Measurements from ENCODE around the gene MITD1. TPM values are rescaled to one million over a fixed set of nuclear protein-coding genes. Genes with fewer than 3 reads are reported as not detected.

Gene MITD1
- total RNA-seq, 1 experiment from 2014 or later = 19.6 TPM

- BruUV-seq (replicated peaks) = no TSS peak
- Histone ChIP-seq H3K79me2 (ENCODE audit: low read length) (no peaks in the 10 kb centered on the region), H3K9ac (ENCODE audit: low read length) (no peak overlapping the region), H3K9me2 (replicated peaks; ENCODE audit: low read length) (no peaks in the 10 kb centered on the region), H4K20me1 (ENCODE audit: low read length) (no peaks in the 10 kb centered on the region), H3K4me2 (ENCODE audit: low read length) (no peak overlapping the region), H3K4me3 (ENCODE audit: low read length) (no peak overlapping the region), H3K9me3 (ENCODE audit: low read length) (no peaks in the 10 kb centered on the region), H3K27me3 (ENCODE audit: low read length) (no peaks in the 10 kb centered on the region), H2AFZ (ENCODE audit: low read length) (no peak overlapping the region), H3K36me3 (ENCODE audit: low read depth, low read length) (peaks cover 24% of the 10 kb centered on the region; the same call in 1 of the 2 replicates), H3K27ac (ENCODE audit: low read length) (no peak overlapping the region), H3F3A (ENCODE audit: low read length, unreplicated experiment) (no peaks in the 10 kb centered on the region), H3K4me1 (ENCODE audit: insufficient read depth, low read length) (no peaks in the 10 kb centered on the region)
- POLR2A ChIA-PET (ENCODE audit: unreplicated experiment) = no interaction called here
- TF ChIP-seq CTCF (conservative IDR thresholded peaks at IDR 0.05; ENCODE audit: low read depth, low read length) (no peak), EZH2 (IDR thresholded peaks at IDR 0.05; ENCODE audit: low read length, unreplicated experiment) (no peak)
- intact Hi-C loops (cut with micrococcal nuclease) = no loop called here
- CTCF ChIA-PET = no interaction called here
- DNase-seq = no peak
- ATAC-seq = no peak
These were observed 9.3 kb downstream of the MITD1 start for GRCh38 chr2:99171377-99172140.

DNA sequence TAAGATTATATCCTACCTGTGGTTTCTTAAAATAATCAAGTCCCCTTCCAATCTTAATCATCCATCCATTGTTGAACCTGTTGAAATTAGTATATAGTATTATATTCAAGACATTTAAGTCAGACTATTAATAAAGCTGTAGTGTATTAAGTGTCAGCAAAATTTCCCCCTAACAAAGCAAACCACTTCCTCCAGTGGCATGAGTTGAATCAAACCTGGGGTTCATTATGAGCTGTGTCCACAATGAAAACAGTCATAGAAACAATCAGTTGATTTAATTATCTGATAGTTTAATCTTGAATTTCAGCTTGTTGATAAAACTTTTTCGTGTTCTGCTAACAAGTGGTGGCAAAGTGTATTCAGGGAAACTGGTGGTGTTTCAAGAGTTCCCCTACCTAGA lies 11.3 kb downstream of the MITD1 start:
- H3K27ac ChIP-seq (ENCODE audit: low read length) = no peak overlapping the region
- H3K4me1 ChIP-seq (ENCODE audit: insufficient read depth, low read length) = no peaks in the 10 kb centered on the region
- H3K9me3 ChIP-seq (ENCODE audit: low read length) = no peaks in the 10 kb centered on the region
- intact Hi-C loops (cut with micrococcal nuclease) = no loop called here
- H3K27me3 ChIP-seq (ENCODE audit: low read length) = no peaks in the 10 kb centered on the region
- POLR2A ChIA-PET (ENCODE audit: unreplicated experiment) = interaction anchor here (0.6 kb wide), 2 partner anchors 111 to 1125 kb away, joined by 3 to 6 read pairs; no protein-coding TSS in a partner anchor
- no peaks in the 10 kb centered on the region for H3K79me2 ChIP-seq (ENCODE audit: low read length)
- no peak overlapping the region for H3K9ac ChIP-seq (ENCODE audit: low read length)
- no TSS peak for BruUV-seq (replicated peaks)
- no peak for DNase-seq
- no peaks in the 10 kb centered on the region for H3F3A ChIP-seq (ENCODE audit: low read length, unreplicated experiment)
- ATAC-seq = no peak
- H3K4me3 ChIP-seq (ENCODE audit: low read length) = no peak overlapping the region
- H3K36me3 ChIP-seq (ENCODE audit: low read depth, low read length) = peaks cover 24% of the 10 kb centered on the region; the same call in 1 of the 2 replicates
- no peaks in the 10 kb centered on the region for H4K20me1 ChIP-seq (ENCODE audit: low read length)
- CTCF ChIA-PET = no interaction called here
- H3K9me2 ChIP-seq (replicated peaks; ENCODE audit: low read length) = no peaks in the 10 kb centered on the region
- H2AFZ ChIP-seq (ENCODE audit: low read length) = no peak overlapping the region
- no peak overlapping the region for H3K4me2 ChIP-seq (ENCODE audit: low read length)
- no peak for TF ChIP-seq CTCF (conservative IDR thresholded peaks at IDR 0.05; ENCODE audit: low read depth, low read length)

DNA sequence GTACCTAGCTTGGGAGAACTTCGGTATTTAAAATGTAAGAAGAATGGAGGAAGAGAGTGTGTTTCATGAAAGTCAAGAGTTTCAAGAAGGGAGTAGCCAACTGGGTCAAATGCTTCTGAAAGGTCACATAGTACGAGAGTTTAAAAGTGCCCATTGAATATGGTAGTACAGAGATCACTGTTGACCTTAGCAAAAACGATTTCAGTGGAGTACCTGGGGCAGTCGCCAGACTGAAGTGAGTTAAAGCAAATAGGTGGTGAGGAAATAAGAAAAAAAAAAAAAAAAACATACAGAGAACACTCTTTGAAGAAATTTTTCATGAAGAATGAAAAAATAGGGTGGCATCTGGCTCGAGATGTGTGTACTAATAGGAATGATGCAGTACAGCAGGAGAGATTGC lies 14.6 kb downstream of the MITD1 start:
- no peak overlapping the region for H3K4me3 ChIP-seq (ENCODE audit: low read length)
- no peaks in the 10 kb centered on the region for H3K4me1 ChIP-seq (ENCODE audit: insufficient read depth, low read length)
- CTCF ChIA-PET = no interaction called here
- DNase-seq (no peak), ATAC-seq (no peak)
- POLR2A ChIA-PET (ENCODE audit: unreplicated experiment) = no interaction called here
- H3F3A ChIP-seq (ENCODE audit: low read length, unreplicated experiment) = no peaks in the 10 kb centered on the region
- peaks cover 29% of the 10 kb centered on the region; the same call in 1 of the 2 replicates for H3K36me3 ChIP-seq (ENCODE audit: low read depth, low read length)
- intact Hi-C loops (cut with micrococcal nuclease) = no loop called here
- H4K20me1 ChIP-seq (ENCODE audit: low read length) = no peaks in the 10 kb centered on the region
- TF ChIP-seq CTCF (conservative IDR thresholded peaks at IDR 0.05; ENCODE audit: low read depth, low read length) (no peak), EZH2 (IDR thresholded peaks at IDR 0.05; ENCODE audit: low read length, unreplicated experiment) (no peak), EZH2phosphoT487 (IDR thresholded peaks at IDR 0.05; ENCODE audit: borderline replicate concordance, low read length) (no peak)
- no peak overlapping the region for H3K4me2 ChIP-seq (ENCODE audit: low read length)
- H3K27me3 ChIP-seq (ENCODE audit: low read length) = no peaks in the 10 kb centered on the region
- no peaks in the 10 kb centered on the region for H3K79me2 ChIP-seq (ENCODE audit: low read length)
- H2AFZ ChIP-seq (ENCODE audit: low read length) = no peak overlapping the region
- no peak overlapping the region for H3K9ac ChIP-seq (ENCODE audit: low read length)
- no peaks in the 10 kb centered on the region for H3K9me3 ChIP-seq (ENCODE audit: low read length)
- H3K27ac ChIP-seq (ENCODE audit: low read length) = no peak overlapping the region
- BruUV-seq (replicated peaks) = no TSS peak
- H3K9me2 ChIP-seq (replicated peaks; ENCODE audit: low read length) = no peaks in the 10 kb centered on the region

Data from PC-3 (cell line).